Measurements from ENCODE around the gene ARHGEF40.

DNA sequence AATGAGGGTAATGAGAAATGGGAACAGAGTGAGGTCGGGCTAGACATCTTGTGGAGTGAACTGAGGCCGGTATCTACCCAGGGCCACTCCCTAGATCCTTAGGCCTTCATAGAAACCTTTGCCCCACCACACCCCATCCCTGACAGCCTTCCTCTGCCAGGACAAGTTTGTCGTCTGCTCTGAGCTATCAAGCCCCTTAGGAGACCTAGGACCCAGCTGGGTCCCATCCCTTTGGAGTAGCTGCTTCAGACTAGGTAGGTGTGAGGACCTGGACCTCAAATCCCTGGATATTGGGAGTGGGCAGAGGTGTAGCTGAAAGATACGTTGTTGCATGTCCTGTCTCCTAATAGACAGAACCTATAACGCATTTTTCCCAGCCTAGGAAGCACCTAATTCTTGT is 30.8 kb downstream of the ARHGEF40 start, which contains the start of gene TMEM253:
- TF ChIP-seq, protein P1, sequence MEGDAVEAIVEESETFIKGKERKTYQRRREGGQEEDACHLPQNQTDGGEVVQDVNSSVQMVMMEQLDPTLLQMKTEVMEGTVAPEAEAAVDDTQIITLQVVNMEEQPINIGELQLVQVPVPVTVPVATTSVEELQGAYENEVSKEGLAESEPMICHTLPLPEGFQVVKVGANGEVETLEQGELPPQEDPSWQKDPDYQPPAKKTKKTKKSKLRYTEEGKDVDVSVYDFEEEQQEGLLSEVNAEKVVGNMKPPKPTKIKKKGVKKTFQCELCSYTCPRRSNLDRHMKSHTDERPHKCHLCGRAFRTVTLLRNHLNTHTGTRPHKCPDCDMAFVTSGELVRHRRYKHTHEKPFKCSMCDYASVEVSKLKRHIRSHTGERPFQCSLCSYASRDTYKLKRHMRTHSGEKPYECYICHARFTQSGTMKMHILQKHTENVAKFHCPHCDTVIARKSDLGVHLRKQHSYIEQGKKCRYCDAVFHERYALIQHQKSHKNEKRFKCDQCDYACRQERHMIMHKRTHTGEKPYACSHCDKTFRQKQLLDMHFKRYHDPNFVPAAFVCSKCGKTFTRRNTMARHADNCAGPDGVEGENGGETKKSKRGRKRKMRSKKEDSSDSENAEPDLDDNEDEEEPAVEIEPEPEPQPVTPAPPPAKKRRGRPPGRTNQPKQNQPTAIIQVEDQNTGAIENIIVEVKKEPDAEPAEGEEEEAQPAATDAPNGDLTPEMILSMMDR (IDR thresholded peaks at IDR 0.05): no peak
- TF ChIP-seq POLR2AphosphoS5 (IDR thresholded peaks at IDR 0.05) (no peak), EP300 (IDR thresholded peaks at IDR 0.05) (no peak), POLR2A (IDR thresholded peaks at IDR 0.05) (no peak)
